Inflammatory macrophage (primary cell): ENCODE data around the gene GNB3.
A peak's percentile ranks its signal among the peaks of the same experiment; 100 is the strongest.
"Not testable (repeated sequence)": the region's sequence is repeated elsewhere in the genome, so short reads cannot be mapped to it uniquely, and the experiment has no call there.

ENCODE experiments used
- DNase-seq, 2 donors: peaks; one replicate each; pipeline ENCODE4 v3.0.0-alpha.2; 2020 to 2022

Gene GNB3

DNA sequence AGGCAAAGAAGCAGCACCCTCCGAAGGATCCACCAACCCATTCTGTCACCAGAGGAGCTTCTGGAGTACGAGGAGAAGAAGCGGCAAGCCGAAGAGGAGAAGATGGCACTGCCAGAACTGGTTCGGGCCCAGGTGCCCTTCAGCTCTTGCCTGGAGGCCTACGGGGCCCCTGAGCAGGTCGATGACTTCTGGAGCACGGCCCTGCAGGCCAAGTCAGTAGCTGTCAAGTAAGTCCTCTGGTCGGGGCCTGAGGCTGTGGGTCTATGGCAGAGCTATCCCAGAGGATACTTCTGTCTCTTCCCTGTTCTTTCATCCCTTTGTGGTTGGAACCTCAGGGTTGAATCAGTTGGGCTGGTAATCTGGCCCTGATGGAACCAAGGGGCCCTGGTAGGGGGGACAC, 20.7 kb downstream of the GNB3 start:
- no peak for DNase-seq

DNA sequence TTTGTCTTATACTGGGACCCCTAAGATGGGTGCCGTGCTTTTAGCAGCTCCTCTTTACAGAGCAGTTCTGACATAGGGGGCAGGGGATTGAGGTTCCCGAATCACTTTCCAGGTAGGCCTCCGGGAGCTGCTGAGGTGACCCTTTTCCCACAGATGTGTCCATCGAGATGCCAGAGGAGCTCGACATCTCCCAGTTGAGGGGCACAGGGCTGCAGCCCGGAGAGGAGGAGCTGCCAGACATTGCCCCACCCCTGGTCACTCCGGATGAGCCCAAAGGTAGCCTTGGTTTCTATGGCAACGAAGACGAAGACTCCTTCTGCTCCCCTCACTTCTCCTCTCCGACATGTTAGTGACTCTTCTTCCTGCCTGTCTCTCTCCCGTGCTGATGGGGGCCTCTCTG, 22.3 kb downstream of the GNB3 start:
- no peak for DNase-seq

DNA sequence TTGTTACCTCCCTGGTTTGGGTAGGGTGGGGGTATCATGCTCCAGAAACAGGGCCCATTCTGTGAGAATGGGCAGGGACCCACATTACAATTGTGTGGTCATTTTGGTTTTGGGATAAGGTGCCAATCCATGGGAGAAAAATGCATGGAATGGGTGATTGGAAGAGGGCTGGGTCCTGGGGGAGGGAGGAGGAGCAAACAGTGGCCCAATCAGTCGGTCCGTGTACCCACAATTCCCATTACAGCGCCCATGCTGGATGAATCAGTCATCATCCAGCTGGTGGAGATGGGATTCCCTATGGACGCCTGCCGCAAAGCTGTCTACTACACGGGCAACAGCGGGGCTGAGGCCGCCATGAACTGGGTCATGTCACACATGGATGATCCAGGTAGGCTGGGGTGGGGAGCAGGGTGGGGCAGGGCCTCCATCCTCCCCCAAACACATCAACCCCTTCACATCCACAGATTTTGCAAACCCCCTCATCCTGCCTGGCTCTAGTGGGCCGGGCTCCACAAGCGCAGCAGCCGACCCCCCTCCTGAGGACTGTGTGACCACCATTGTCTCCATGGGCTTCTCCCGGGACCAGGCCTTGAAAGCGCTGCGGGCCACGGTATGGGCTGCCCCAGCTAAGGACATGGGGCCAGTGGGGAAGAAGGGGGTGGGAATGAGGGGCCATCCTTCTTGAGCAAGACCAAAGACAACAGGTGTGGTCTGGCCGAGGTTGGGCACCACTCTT, 23.0 kb downstream of the GNB3 start:
- DNase-seq: no peak

- not testable (repeated sequence) for DNase-seq
Measured at GRCh38 chr12:6865307-6865706, 24.6 kb downstream of the GNB3 start.

DNA sequence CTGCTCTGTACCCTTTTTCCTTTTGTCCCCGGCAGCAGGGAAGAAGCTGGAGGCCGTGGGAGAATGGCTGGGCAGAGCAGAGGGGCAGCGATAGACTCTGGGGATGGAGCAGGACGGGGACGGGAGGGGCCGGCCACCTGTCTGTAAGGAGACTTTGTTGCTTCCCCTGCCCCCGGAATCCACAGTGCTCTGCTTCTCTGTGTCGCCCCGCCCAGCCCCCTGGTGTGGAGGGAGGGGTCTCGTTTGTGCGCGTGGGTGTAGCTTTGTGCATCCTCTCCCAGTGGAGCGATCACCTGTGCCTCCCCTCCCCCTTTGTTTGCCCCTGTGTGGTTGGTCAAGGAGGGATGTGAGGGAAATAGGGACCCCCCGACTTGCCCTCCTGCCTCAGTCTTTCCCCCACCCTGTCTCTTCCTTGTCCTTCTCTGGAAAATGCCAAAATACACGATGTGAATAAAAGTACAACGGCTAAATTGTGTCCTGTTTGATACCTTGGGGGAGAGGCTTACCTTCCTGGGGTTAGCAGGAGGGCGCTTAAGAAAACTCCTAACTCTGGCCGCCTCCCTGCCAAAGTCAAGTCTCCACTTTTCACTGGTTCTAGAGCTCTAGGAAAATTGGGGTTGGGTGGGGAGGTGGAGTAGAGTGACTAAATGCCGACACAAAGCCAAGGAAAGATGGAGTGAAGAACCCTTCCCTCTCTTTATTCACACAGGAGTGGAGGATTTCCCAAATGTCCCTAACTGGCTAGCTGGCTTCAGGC, 25.6 kb downstream of the GNB3 start:
- no peak for DNase-seq

DNA sequence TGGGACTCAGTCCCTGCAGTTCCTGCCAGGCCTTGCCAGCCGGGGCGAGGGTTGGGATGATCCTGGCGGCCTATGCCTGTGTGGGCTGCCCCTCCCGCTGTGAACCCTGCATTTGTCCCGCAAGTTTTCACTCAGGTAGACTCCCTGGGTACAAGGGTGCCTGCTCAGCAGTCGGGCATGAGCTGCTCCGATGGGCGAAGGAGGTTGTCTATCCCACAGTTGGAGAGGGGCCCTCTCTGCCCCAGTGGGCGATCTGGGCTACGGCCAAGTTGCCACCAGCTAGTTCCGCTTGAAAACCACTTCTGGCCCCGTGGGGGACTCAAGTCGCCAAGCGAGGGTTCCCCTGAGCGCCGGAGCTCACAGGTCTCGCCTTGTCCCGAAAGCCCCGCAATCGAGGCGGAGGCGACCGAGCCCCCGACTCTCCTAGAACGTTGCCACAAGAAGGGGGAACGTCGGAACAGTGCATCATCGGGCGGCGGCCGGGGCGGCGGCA, 26.2 kb downstream of the GNB3 start:
- peak; percentile 72 to 86 for DNase-seq

DNA sequence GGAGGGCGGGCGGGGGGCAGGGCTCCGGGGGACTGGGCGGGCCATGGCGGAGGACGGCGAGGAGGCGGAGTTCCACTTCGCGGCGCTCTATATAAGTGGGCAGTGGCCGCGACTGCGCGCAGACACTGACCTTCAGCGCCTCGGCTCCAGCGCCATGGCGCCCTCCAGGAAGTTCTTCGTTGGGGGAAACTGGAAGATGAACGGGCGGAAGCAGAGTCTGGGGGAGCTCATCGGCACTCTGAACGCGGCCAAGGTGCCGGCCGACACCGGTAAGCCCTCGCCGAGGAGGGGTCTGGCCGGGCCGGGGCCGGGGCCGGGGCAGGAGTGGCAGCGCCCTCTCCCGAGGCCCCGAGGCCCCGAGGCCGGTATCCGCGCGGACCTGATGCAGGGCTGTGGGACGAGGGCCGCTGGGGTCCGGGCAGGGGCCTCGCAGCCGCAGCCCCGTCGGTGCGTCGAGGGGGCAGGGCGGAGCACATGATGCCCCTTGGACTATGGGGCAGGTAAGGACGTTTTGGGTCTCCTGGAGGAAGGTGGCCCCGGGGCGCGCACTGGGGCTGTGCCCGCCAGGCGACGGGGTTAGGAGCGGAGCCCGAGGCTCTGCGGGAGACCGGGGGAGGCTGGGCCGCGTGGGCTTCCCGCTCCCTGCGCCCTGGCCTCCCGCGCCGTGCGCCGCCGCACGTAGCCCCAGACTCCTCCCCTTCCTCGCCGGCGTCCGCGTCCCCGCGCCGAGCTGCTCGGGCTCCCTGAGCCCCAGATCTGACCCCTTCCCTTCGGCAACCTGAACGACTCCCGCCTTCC, 26.9 kb downstream of the GNB3 start, which contains the start of gene TPI1:
Gene TPI1 (plus strand): TSS at position 119 of the 798 bp plus-strand sequence. CDS start 36 bp downstream, at position 155.
- peak; percentile 88 to 91 for DNase-seq

DNA sequence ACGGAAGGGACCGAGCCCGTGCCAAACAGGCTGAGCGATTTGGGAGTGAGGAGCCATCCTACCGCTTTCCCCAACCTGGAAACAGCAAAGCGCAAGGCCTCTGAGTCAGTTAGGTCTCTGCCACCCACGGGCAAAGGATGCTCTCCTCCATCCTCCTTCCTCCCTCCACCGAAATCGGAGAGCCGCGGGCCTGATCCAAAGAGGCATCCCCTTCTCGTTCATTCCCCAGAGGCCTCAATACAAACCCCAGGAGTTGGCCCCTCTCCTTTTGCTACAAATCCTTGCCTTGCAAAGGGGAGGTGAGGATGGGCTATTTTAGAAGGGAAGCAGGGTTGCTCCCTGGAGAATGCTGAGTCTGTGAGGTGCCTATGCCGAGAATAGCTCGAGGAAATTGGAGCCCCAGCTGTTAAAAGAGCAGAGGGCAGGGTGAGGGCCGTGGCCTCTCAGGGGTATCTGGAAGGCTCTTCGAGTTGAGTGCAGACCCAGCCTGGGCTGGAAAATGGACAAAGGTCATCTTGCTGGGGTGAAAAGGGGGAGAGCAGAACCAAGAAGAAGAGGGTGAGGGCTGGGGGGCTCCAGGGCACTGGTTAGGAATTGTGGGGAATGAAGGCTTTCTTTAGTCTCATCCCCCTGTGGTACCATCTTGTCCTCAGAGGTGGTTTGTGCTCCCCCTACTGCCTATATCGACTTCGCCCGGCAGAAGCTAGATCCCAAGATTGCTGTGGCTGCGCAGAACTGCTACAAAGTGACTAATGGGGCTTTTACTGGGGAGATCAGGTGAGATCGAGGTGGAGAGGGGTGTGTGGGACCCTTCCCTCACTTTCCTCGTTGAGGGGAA, 27.7 kb downstream of the GNB3 start:
- DNase-seq: no peak

- DNase-seq: peak; percentile 72 to 79
Measured at GRCh38 chr12:6869049-6870021, 28.6 kb downstream of the GNB3 start.

GRCh38 chr12:6870304-6870703, 29.6 kb downstream of the GNB3 start:
- DNase-seq: not testable (repeated sequence)

DNA sequence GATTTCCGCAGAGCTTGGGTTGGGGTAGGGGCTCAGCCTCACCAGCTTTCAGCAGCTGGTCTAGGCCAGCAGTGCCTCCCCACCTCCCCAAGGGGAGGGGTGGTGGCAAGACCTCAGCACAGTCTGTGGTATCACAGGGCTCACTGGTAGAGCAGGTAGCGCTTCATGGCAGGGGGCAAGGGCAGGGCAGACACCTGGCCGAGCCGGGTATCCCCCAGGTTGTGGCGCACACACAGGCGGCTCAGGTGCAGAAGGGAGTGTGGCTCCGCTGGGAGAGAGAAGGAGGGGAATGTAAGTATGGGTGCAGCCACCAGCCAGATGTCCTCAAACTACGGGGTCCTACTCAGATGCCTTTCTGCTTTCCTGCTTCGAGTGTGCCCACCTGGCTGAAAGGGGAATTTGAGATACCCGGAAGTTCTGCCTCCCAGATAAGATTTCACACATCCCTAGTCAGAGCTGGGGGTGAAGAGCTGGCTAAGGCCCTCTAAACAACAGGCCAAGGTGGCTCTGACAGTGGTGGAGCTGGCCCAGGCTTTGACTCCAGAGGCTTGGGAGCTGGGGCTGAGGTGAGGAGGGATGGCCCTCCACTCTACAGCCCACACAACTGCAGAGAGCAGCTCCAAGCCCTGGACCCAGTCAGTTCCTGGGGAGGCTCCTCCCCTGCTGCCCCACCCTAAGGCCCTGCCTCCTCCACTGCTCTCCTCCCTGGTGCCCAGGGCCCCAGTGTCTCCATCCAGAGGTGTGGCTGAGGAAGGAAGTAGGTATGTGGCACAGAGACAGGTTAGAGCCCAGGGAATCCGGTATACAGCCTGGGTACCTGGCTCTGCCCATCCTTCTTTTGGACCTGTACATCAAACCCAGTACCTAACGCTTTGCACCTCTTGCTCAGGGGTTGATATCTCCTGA, 30.6 kb downstream of the GNB3 start:
- DNase-seq: no peak

DNA sequence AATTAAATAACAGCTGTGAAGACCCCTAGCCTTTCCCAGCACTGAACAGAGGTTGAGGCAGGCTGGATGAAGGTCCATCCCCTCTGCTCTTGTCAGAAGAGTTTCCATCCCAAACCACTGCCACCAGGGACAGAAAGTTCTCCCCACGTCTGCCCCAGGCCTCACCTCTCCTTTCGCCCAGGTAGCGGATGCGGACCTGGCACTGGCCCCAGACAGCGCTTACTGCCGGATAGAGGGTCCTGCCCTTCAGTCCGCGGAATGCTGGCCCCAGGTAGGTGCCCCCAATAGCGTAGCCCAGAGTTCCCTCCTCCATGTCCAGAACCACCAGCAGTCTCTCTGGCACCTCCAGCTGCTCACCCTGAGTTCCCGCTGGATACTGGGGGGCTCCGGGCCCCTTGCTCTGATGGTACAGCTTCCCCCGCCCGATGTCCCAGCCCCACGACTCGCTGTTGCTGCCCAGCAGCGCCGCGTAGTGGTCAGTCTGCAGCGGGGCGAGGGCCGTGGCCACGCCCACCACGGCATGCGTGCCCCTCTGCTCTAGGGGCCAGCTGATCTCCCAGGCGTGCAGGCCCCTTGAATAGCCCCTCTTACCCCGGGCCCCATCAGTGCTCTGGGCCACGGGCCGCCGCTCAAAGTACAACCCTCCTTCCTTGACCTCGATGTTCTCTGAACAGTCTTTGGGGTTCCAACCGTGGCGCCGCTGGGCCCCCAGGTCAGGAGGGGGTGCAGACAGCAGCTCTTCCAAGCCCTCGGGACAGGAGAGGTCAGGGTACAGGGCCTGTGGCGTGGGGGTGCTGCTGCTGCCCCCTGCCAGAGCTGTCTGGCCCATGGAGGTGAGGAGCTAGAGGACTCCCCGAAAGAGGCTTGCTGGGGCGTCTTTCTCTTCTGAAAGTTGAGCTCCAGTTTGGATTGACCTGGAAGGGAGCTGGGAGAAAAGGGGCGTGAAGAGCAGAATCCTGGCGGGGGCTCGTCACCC, 31.6 kb downstream of the GNB3 start:
- peak; percentile 72 to 81 for DNase-seq

DNA sequence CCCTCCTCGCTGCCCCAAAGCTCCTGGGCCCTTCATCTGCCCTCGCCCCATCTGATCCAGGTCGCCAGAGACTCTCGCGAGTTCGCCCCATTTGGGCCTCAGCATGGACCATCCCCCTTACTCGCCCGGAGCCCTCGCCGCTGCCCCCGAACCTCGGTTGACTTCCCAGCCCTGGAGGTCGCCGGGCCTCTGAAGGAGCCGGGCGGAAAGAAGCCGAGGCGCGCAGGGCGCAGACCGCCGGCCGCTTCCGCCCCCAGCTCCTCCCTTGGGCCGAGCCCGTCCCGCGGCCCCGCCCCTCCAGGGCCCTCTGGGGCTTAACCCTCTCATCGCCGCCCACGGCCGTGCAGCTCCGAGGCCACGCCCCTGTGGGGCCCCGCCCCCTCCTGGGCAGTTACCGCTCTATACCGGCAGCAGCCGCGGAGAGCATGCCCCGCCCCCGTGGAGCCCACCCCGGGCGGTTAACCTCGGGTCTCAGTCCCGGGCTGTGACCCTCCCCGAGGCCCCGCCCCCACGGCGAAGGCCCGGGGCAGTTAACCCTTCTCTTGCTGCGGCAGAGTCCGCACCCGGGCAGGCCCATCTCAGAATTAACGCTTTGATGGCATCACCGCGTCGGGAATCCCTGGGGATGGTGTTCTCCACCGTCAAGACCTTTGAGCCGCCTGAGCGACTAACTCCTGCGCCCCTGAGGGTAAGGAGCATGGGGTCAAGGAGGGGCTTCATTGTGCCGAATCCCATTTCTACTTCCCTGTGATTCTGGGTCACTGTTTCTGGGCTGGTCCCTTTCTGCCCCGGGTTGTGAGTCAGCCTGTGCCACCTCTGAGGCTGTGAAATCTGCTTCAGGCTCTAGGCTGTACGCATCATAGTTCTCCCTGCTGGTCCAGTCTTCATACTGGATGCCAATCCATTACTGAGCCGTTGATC, 32.6 kb downstream of the GNB3 start, which contains the start of gene SPSB2:
Gene SPSB2 (minus strand): TSS at position 210 of the 921 bp plus-strand sequence. CDS start 402 bp downstream, outside the sequence.
- DNase-seq: peak; percentile 98

GRCh38 chr12:6874015-6874368, 33.3 kb downstream of the GNB3 start:
- not testable (repeated sequence) for DNase-seq

DNA sequence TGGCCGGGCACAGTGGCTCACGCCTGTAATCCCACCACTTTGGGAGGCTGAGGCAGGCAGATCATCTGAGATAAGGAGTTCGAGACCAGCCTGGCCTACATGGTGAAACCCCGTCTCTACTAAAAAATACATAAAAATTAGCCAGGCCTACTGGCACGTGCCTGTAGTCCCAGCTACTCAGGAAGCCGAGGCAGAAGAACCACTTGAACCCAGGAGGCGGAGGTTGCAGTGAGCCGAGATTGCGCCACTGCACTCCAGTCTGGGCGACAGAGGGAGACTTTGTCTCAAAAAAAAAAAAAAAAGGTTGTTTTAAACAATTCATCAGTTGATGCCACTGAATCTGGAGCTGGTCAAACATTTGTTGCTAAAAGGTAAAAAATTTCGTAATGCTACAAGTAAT, 39.1 kb downstream of the GNB3 start:
- peak in 1 of 2 donors; percentile 12 for DNase-seq

- no peak for DNase-seq
Measured at GRCh38 chr12:6883252-6883651, 42.5 kb downstream of the GNB3 start.

DNA sequence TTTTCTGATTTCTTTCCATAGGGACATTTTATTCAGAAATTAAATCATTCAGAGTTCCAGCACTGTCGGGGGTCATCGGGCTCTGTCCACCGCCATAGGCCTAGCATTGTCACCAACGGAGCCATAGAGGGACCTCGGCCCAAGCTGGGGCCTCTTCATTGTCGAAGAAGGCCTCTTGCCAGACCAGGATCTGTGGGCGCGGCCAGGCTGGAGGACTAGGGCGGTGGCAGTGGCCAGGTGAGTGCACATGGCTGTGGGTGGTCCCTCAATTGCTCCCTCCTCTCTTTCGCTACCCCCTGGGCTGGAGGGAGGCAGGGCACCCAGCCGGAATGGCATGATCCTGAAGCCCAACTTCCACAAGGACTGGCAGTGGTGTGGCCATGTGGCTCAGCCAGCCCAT, 43.0 kb downstream of the GNB3 start:
- DNase-seq: no peak
